ENCODE data around the gene LTBP1. TPM values are rescaled to one million over a fixed set of nuclear protein-coding genes. Genes with fewer than 3 reads are reported as not detected.

Gene LTBP1
- total RNA-seq, 3 donors from 2014 or later (not counting 1 experiment from before 2014, with no cell fraction given), result 1.7 to 4.7 (median 3.5) TPM

DNA sequence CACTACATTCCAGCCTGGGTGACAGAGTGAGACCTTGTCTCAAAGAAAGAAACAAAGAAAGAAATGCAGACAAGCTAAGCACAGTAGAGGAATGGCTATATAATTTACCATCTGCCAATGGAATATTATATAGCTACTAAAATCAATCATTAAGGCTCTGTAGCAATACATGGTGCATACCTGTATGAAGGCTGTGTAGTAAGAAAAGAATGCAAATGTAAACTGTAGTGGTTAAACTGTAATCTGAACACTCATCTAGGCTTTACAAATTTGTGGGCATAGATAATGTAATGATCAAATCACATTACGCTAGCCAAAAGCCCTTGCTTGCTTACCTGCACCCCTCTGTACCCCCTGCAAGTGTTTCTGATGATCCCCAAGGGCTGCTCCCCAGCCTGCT lies 230.9 kb downstream of the LTBP1 start:
- TF ChIP-seq, protein P1, sequence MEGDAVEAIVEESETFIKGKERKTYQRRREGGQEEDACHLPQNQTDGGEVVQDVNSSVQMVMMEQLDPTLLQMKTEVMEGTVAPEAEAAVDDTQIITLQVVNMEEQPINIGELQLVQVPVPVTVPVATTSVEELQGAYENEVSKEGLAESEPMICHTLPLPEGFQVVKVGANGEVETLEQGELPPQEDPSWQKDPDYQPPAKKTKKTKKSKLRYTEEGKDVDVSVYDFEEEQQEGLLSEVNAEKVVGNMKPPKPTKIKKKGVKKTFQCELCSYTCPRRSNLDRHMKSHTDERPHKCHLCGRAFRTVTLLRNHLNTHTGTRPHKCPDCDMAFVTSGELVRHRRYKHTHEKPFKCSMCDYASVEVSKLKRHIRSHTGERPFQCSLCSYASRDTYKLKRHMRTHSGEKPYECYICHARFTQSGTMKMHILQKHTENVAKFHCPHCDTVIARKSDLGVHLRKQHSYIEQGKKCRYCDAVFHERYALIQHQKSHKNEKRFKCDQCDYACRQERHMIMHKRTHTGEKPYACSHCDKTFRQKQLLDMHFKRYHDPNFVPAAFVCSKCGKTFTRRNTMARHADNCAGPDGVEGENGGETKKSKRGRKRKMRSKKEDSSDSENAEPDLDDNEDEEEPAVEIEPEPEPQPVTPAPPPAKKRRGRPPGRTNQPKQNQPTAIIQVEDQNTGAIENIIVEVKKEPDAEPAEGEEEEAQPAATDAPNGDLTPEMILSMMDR (IDR thresholded peaks at IDR 0.05), result no peak
- DNase-seq (no peak), ATAC-seq (no peak)
- Mint-ChIP-seq H3K36me3 (no peaks in the 10 kb centered on the region), H3K4me1 (no peaks in the 10 kb centered on the region), H3K9me3 (peaks cover 0 to 2% of the 10 kb centered on the region in 2 donors), H3K4me3 (no peak overlapping the region), H3K27me3 (ENCODE audit: low read depth in 2 of 2) (no peaks in the 10 kb centered on the region), H3K27ac (no peak overlapping the region)
- intact Hi-C loops (cut with micrococcal nuclease), result no loop called here
- WGBS (ENCODE audit: insufficient coverage), result no CpG with 5 or more reads among the region's 1 CpG
- Histone ChIP-seq H3K36me3 (ENCODE audit: control insufficient read depth, insufficient read depth, low read length) (no peaks in the 10 kb centered on the region), H3K4me1 (ENCODE audit: control insufficient read depth, insufficient read depth, low read length) (no peaks in the 10 kb centered on the region), H3K9me3 (ENCODE audit: control insufficient read depth, insufficient read depth, low read length) (no peaks in the 10 kb centered on the region), H3K27me3 (ENCODE audit: control insufficient read depth, insufficient read depth, low read length) (no peaks in the 10 kb centered on the region), H3K27ac (ENCODE audit: low read length) (no peak overlapping the region), H3K4me3 (ENCODE audit: low read length) (no peak overlapping the region)

DNA sequence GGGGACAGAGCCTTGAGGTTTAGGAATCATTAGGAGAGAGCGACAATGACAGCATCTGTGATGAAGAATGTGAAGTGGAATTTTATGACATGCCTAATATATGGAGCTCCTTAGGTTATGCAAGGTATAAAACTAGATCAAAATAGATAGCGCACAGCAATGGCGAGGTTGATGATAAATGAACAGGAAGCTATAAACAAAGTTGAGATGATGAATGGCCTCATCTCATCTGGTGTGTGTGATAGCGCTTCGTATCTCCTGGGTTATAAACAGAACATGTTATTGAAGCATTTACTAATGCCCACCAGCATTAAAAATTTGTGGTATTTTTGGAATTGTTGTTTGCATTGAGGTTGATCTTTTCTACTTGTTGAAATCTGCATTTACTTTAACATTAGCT lies 231.5 kb downstream of the LTBP1 start:
- DNase-seq (no peak), ATAC-seq (no peak)
- H3K27me3 ChIP-seq (ENCODE audit: control insufficient read depth, insufficient read depth, low read length), result no peaks in the 10 kb centered on the region
- H3K9me3 Mint-ChIP-seq, result peaks cover 0 to 2% of the 10 kb centered on the region in 2 donors
- H3K9me3 ChIP-seq (ENCODE audit: control insufficient read depth, insufficient read depth, low read length), result no peaks in the 10 kb centered on the region
- no peak overlapping the region for H3K27ac Mint-ChIP-seq
- no peaks in the 10 kb centered on the region for H3K27me3 Mint-ChIP-seq (ENCODE audit: low read depth in 2 of 2)
- WGBS (ENCODE audit: insufficient coverage), result 89% methylated on average over 5 of the region's 5 CpGs
- TF ChIP-seq, protein P1 (IDR thresholded peaks at IDR 0.05), result no peak
- H3K4me3 Mint-ChIP-seq, result no peak overlapping the region
- H3K4me1 ChIP-seq (ENCODE audit: control insufficient read depth, insufficient read depth, low read length), result no peaks in the 10 kb centered on the region
- H3K4me1 Mint-ChIP-seq, result no peaks in the 10 kb centered on the region
- H3K36me3 ChIP-seq (ENCODE audit: control insufficient read depth, insufficient read depth, low read length), result no peaks in the 10 kb centered on the region
- H3K4me3 ChIP-seq (ENCODE audit: low read length), result no peak overlapping the region
- no peak overlapping the region for H3K27ac ChIP-seq (ENCODE audit: low read length)
- intact Hi-C loops (cut with micrococcal nuclease), result no loop called here
- no peaks in the 10 kb centered on the region for H3K36me3 Mint-ChIP-seq

DNA sequence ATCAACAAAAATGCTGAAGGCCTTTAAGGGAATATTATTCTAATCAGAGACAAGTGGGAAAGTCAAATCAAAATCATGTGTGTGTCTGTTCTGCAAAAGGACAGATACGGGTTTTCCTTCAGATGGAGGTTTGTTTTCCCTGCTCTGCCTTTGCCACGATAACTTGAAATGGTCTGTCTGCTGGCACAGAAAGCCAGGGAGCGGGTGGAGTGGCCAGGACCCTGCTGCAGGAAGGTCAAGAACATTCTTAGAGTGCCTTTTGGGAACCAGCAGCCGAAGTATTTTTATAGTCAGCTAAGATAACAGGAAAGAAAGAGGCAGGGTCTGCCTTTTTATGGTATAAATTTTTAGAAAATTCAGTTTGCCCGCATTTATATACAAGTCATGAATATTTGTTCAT lies 234.2 kb downstream of the LTBP1 start:
- no peak for ATAC-seq
- TF ChIP-seq, protein P1 (IDR thresholded peaks at IDR 0.05), result no peak
- Histone ChIP-seq H3K36me3 (ENCODE audit: control insufficient read depth, insufficient read depth, low read length) (no peaks in the 10 kb centered on the region), H3K4me1 (ENCODE audit: control insufficient read depth, insufficient read depth, low read length) (no peaks in the 10 kb centered on the region), H3K4me3 (ENCODE audit: low read length) (no peak overlapping the region), H3K27me3 (ENCODE audit: control insufficient read depth, insufficient read depth, low read length) (no peaks in the 10 kb centered on the region), H3K27ac (ENCODE audit: low read length) (no peak overlapping the region), H3K9me3 (ENCODE audit: control insufficient read depth, insufficient read depth, low read length) (no peaks in the 10 kb centered on the region)
- peaks cover 0 to 2% of the 10 kb centered on the region in 2 donors for H3K9me3 Mint-ChIP-seq
- intact Hi-C loops (cut with micrococcal nuclease), result no loop called here
- WGBS (ENCODE audit: insufficient coverage), result 76% methylated on average over 5 of the region's 5 CpGs
- DNase-seq, result no peak
- no peaks in the 10 kb centered on the region for H3K27me3 Mint-ChIP-seq (ENCODE audit: low read depth in 2 of 2)
- H3K27ac Mint-ChIP-seq, result no peak overlapping the region
- no peak overlapping the region for H3K4me3 Mint-ChIP-seq
- H3K4me1 Mint-ChIP-seq, result no peaks in the 10 kb centered on the region
- H3K36me3 Mint-ChIP-seq, result no peaks in the 10 kb centered on the region

DNA sequence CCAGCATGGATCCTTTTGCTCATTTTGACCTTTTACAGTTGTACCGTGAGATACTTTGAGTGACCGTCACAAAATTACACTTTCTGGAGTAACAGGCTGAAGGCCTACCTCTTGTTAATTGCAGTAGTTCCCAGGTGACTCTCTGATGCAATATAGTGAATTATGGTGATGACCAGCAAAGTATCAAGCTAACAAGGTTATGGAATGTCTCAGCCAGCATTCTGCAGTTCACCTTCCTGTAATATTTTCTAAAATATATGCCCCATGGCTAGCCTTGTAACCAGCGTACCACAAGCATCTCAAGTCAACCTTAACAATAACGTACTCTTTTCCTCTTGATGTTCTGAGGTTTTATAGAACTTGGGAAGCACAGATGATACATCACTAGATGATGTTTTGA lies 234.7 kb downstream of the LTBP1 start:
- Mint-ChIP-seq H3K36me3 (no peaks in the 10 kb centered on the region), H3K4me1 (no peaks in the 10 kb centered on the region), H3K9me3 (peaks cover 0 to 2% of the 10 kb centered on the region in 2 donors), H3K27ac (no peak overlapping the region), H3K4me3 (no peak overlapping the region), H3K27me3 (ENCODE audit: low read depth in 2 of 2) (no peaks in the 10 kb centered on the region)
- Histone ChIP-seq H3K36me3 (ENCODE audit: control insufficient read depth, insufficient read depth, low read length) (no peaks in the 10 kb centered on the region), H3K4me1 (ENCODE audit: control insufficient read depth, insufficient read depth, low read length) (no peaks in the 10 kb centered on the region), H3K4me3 (ENCODE audit: low read length) (no peak overlapping the region), H3K27me3 (ENCODE audit: control insufficient read depth, insufficient read depth, low read length) (no peaks in the 10 kb centered on the region), H3K9me3 (ENCODE audit: control insufficient read depth, insufficient read depth, low read length) (no peaks in the 10 kb centered on the region), H3K27ac (ENCODE audit: low read length) (no peak overlapping the region)
- TF ChIP-seq, protein P1 (IDR thresholded peaks at IDR 0.05), result no peak
- DNase-seq (no peak), ATAC-seq (no peak)
- intact Hi-C loops (cut with micrococcal nuclease), result no loop called here
- 73% methylated on average over 4 of the region's 4 CpGs for WGBS (ENCODE audit: insufficient coverage)

Measured in natural killer cell (primary cell).